HG03045 (cell line): ENCODE data around the gene PIGS.
"Not testable (repeated sequence)": the region's sequence is repeated elsewhere in the genome, so short reads cannot be mapped to it uniquely, and the experiment has no call there.

Source experiments
- ATAC-seq: cut with Tn5 transposase; IDR thresholded peaks from one replicate; pipeline ENCODE4 v1.9.1; 2021; ENCODE audit warnings: mild to moderate bottlenecking, moderate library complexity; ENCODE audit not compliant: unreplicated experiment

Gene PIGS

GRCh38 chr17:28532050-28532960 lies 39.0 kb downstream of the PIGS start:
- ATAC-seq = no peak

GRCh38 chr17:28530926-28531325 lies 40.4 kb downstream of the PIGS start:
- ATAC-seq = no peak

GRCh38 chr17:28530250-28530649 lies 41.1 kb downstream of the PIGS start:
- ATAC-seq = no peak

- ATAC-seq = no peak
Observed at GRCh38 chr17:28529013-28529400, 42.3 kb downstream of the PIGS start.

GRCh38 chr17:28528327-28529012 lies 42.9 kb downstream of the PIGS start:
- ATAC-seq = no peak

- ATAC-seq = no peak
Observed at GRCh38 chr17:28527859-28528258, 43.5 kb downstream of the PIGS start.

GRCh38 chr17:28527181-28527681 lies 44.1 kb downstream of the PIGS start:
- ATAC-seq = no peak

GRCh38 chr17:28526381-28526780 lies 44.9 kb downstream of the PIGS start:
- ATAC-seq = no peak

GRCh38 chr17:28524476-28525424 lies 46.6 kb downstream of the PIGS start:
- ATAC-seq = no peak

GRCh38 chr17:28523876-28524275 lies 47.4 kb downstream of the PIGS start:
- no peak for ATAC-seq

- no peak for ATAC-seq
Observed at GRCh38 chr17:28523186-28523585, 48.1 kb downstream of the PIGS start.

GRCh38 chr17:28522281-28522680 lies 49.0 kb downstream of the PIGS start:
- not testable (repeated sequence) for ATAC-seq

- ATAC-seq = no peak
Observed at GRCh38 chr17:28521311-28522085, 49.8 kb downstream of the PIGS start.

- ATAC-seq = no peak
Observed at GRCh38 chr17:28520687-28521086, 50.6 kb downstream of the PIGS start.

- ATAC-seq = no peak
Observed at GRCh38 chr17:28519236-28519635, 52.1 kb downstream of the PIGS start.

GRCh38 chr17:28518578-28518977 lies 52.7 kb downstream of the PIGS start:
- ATAC-seq = no peak

GRCh38 chr17:28518132-28518531 lies 53.2 kb downstream of the PIGS start:
- ATAC-seq = no peak

GRCh38 chr17:28515518-28515917 lies 55.8 kb downstream of the PIGS start:
- ATAC-seq = no peak

GRCh38 chr17:28514561-28515002 lies 56.7 kb downstream of the PIGS start:
- no peak for ATAC-seq

GRCh38 chr17:28513476-28513875 lies 57.8 kb downstream of the PIGS start:
- no peak for ATAC-seq
